ENCODE results near the gene RUNDC1. TPM values are rescaled to one million over a fixed set of nuclear protein-coding genes. Genes with fewer than 3 reads are reported as not detected.
"Not testable (repeated sequence)": the region's sequence is repeated elsewhere in the genome, so short reads cannot be mapped to it uniquely, and the experiment has no call there.

Gene RUNDC1
- total and polyA plus RNA-seq, 2 donors (not counting 1 experiment from before 2014, with no cell fraction given) = 8.0 to 8.8 TPM

- H3K4me3 ChIP-seq (replicated peaks in 1 of 4; ENCODE audit: control extremely low read depth in 1 of 4, insufficient read depth in 1 of 4, low read depth in 3 of 4, low read length in 4 of 4) = no peak overlapping the region
- H3K27ac ChIP-seq (ENCODE audit: insufficient read depth, low read length) = no peak overlapping the region
- no peaks in the 10 kb centered on the region for H4K20me1 ChIP-seq (ENCODE audit: control insufficient read depth, extremely low read depth, insufficient read depth, low read length)
- H3K79me2 ChIP-seq (ENCODE audit: control insufficient read depth, insufficient read depth, low read length) = no peaks in the 10 kb centered on the region
- no peak overlapping the region for H3K4me2 ChIP-seq (ENCODE audit: extremely low read depth, insufficient read depth, low read length)
- H3K9me3 ChIP-seq (ENCODE audit: control insufficient read depth, insufficient read depth, low read depth, low read length) = no peaks in the 10 kb centered on the region
- H3K9ac ChIP-seq (ENCODE audit: insufficient read depth, low read length) = no peak overlapping the region
- no peak overlapping the region for H2AFZ ChIP-seq (ENCODE audit: low read length)
- no peak for DNase-seq (ENCODE audit: low read depth in 2 of 2)
- H3K36me3 ChIP-seq (ENCODE audit: control insufficient read depth, insufficient read depth, low read length) = no peaks in the 10 kb centered on the region
- no peaks in the 10 kb centered on the region for H3K27me3 ChIP-seq (ENCODE audit: control insufficient read depth, insufficient read depth, low read length)
- no peak for TF ChIP-seq CTCF (conservative IDR thresholded peaks at IDR 0.05 in 1 of 2, IDR thresholded peaks at IDR 0.05 in 1 of 2; ENCODE audit: low read depth in 1 of 2, low read length in 2 of 2)
- no peak for TF ChIP-seq EZH2 (IDR thresholded peaks at IDR 0.05; ENCODE audit: low read length, missing control alignments)
- H3K4me1 ChIP-seq (ENCODE audit: control insufficient read depth, extremely low read depth, insufficient read depth, low read length) = no peaks in the 10 kb centered on the region
These were observed 8.8 kb upstream of the RUNDC1 start for GRCh38 chr17:42971589-42971988.

GRCh38 chr17:42973323-42973722, 7.0 kb upstream of the RUNDC1 start:
- H3K9me3 ChIP-seq (ENCODE audit: control insufficient read depth, insufficient read depth, low read depth, low read length); H3K27ac ChIP-seq (ENCODE audit: insufficient read depth, low read length); H3K27me3 ChIP-seq (ENCODE audit: control insufficient read depth, insufficient read depth, low read length); H4K20me1 ChIP-seq (ENCODE audit: control insufficient read depth, extremely low read depth, insufficient read depth, low read length); H3K4me3 ChIP-seq (replicated peaks in 1 of 4; ENCODE audit: control extremely low read depth in 1 of 4, insufficient read depth in 1 of 4, low read depth in 3 of 4, low read length in 4 of 4); H3K36me3 ChIP-seq (ENCODE audit: control insufficient read depth, insufficient read depth, low read length); H2AFZ ChIP-seq (ENCODE audit: low read length); H3K4me1 ChIP-seq (ENCODE audit: control insufficient read depth, extremely low read depth, insufficient read depth, low read length); H3K9ac ChIP-seq (ENCODE audit: insufficient read depth, low read length); DNase-seq (ENCODE audit: low read depth in 2 of 2); H3K4me2 ChIP-seq (ENCODE audit: extremely low read depth, insufficient read depth, low read length); H3K79me2 ChIP-seq (ENCODE audit: control insufficient read depth, insufficient read depth, low read length): not testable (repeated sequence)

GRCh38 chr17:42975265-42975664, 5.1 kb upstream of the RUNDC1 start:
- Histone ChIP-seq H3K9ac (ENCODE audit: insufficient read depth, low read length) (no peak overlapping the region), H3K27me3 (ENCODE audit: control insufficient read depth, insufficient read depth, low read length) (no peaks in the 10 kb centered on the region), H3K4me3 (replicated peaks in 1 of 4; ENCODE audit: control extremely low read depth in 1 of 4, insufficient read depth in 1 of 4, low read depth in 3 of 4, low read length in 4 of 4) (no peak overlapping the region), H3K9me3 (ENCODE audit: control insufficient read depth, insufficient read depth, low read depth, low read length) (no peaks in the 10 kb centered on the region), H4K20me1 (ENCODE audit: control insufficient read depth, extremely low read depth, insufficient read depth, low read length) (no peaks in the 10 kb centered on the region), H3K4me1 (ENCODE audit: control insufficient read depth, extremely low read depth, insufficient read depth, low read length) (peaks cover 2% of the 10 kb centered on the region), H3K27ac (ENCODE audit: insufficient read depth, low read length) (no peak overlapping the region), H3K4me2 (ENCODE audit: extremely low read depth, insufficient read depth, low read length) (no peak overlapping the region), H3K79me2 (ENCODE audit: control insufficient read depth, insufficient read depth, low read length) (no peaks in the 10 kb centered on the region), H2AFZ (ENCODE audit: low read length) (no peak overlapping the region), H3K36me3 (ENCODE audit: control insufficient read depth, insufficient read depth, low read length) (no peaks in the 10 kb centered on the region)
- TF ChIP-seq CTCF (conservative IDR thresholded peaks at IDR 0.05 in 1 of 2, IDR thresholded peaks at IDR 0.05 in 1 of 2; ENCODE audit: low read depth in 1 of 2, low read length in 2 of 2) (no peak), EZH2 (IDR thresholded peaks at IDR 0.05; ENCODE audit: low read length, missing control alignments) (no peak)
- no peak for DNase-seq (ENCODE audit: low read depth in 2 of 2)

DNA sequence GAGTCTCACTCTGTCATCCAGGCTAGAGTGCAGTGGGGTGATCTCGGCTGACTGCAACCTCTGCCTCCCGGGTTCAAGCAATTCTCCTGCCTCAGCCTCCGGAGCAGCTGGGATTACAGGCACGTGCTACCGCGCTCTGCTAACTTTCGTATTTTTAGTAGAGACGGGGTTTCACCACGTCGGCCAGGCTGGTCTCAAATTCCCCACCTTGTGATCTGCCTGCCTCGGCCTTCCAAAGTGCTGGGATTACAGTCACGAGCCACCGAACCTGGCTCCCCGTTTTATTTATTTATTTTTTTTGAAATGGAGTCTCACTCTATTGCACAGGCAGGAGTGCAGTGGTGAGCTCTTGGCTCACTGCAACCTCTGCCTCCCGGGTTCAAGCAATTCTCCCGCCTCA, 4.7 kb upstream of the RUNDC1 start:
- not testable (repeated sequence) for H4K20me1 ChIP-seq (ENCODE audit: control insufficient read depth, extremely low read depth, insufficient read depth, low read length); H2AFZ ChIP-seq (ENCODE audit: low read length); H3K4me3 ChIP-seq (replicated peaks in 1 of 4; ENCODE audit: control extremely low read depth in 1 of 4, insufficient read depth in 1 of 4, low read depth in 3 of 4, low read length in 4 of 4); H3K9me3 ChIP-seq (ENCODE audit: control insufficient read depth, insufficient read depth, low read depth, low read length); H3K79me2 ChIP-seq (ENCODE audit: control insufficient read depth, insufficient read depth, low read length); H3K9ac ChIP-seq (ENCODE audit: insufficient read depth, low read length); H3K4me1 ChIP-seq (ENCODE audit: control insufficient read depth, extremely low read depth, insufficient read depth, low read length); H3K36me3 ChIP-seq (ENCODE audit: control insufficient read depth, insufficient read depth, low read length); H3K27ac ChIP-seq (ENCODE audit: insufficient read depth, low read length); DNase-seq (ENCODE audit: low read depth in 2 of 2); H3K4me2 ChIP-seq (ENCODE audit: extremely low read depth, insufficient read depth, low read length); H3K27me3 ChIP-seq (ENCODE audit: control insufficient read depth, insufficient read depth, low read length)
